ENCODE measurements around the gene SLC35F3.

Gene SLC35F3

GRCh38 chr1:234221601-234222000 lies 317.1 kb downstream of the SLC35F3 start:
- no peaks in the 10 kb centered on the region for H3K36me3 Mint-ChIP-seq (ENCODE audit: low read depth)
- no peak for TF ChIP-seq CTCF (IDR thresholded peaks at IDR 0.05; ENCODE audit: unreplicated experiment in 3 of 3)
- H3K27me3 Mint-ChIP-seq (ENCODE audit: low read depth) = peaks cover 12% of the 10 kb centered on the region
- H3K9me3 Mint-ChIP-seq = no peaks in the 10 kb centered on the region
- H3K4me3 Mint-ChIP-seq = no peak overlapping the region
- H3K27ac Mint-ChIP-seq = no peak overlapping the region
- H3K4me1 Mint-ChIP-seq = peaks cover 7% of the 10 kb centered on the region

- Mint-ChIP-seq H3K27ac (no peak overlapping the region), H3K27me3 (ENCODE audit: low read depth) (peaks cover 8% of the 10 kb centered on the region), H3K4me1 (no peaks in the 10 kb centered on the region), H3K36me3 (ENCODE audit: low read depth) (no peaks in the 10 kb centered on the region), H3K9me3 (no peaks in the 10 kb centered on the region), H3K4me3 (no peak overlapping the region)
- TF ChIP-seq CTCF (IDR thresholded peaks at IDR 0.05; ENCODE audit: unreplicated experiment in 3 of 3) = no peak
Observed at GRCh38 chr1:234222561-234223280, 318.2 kb downstream of the SLC35F3 start.

GRCh38 chr1:234226113-234226818 lies 321.8 kb downstream of the SLC35F3 start:
- TF ChIP-seq CTCF (IDR thresholded peaks at IDR 0.05; ENCODE audit: unreplicated experiment in 3 of 3) = no peak
- no peaks in the 10 kb centered on the region for H3K9me3 Mint-ChIP-seq
- H3K4me3 Mint-ChIP-seq = no peak overlapping the region
- no peak overlapping the region for H3K27ac Mint-ChIP-seq
- no peaks in the 10 kb centered on the region for H3K36me3 Mint-ChIP-seq (ENCODE audit: low read depth)
- H3K4me1 Mint-ChIP-seq = peaks cover 14% of the 10 kb centered on the region
- peaks cover 7% of the 10 kb centered on the region for H3K27me3 Mint-ChIP-seq (ENCODE audit: low read depth)

- Mint-ChIP-seq H3K27ac (no peak overlapping the region), H3K4me3 (no peak overlapping the region)
Observed at GRCh38 chr1:234226819-234227165, 322.3 kb downstream of the SLC35F3 start.

GRCh38 chr1:234229581-234230387 lies 325.3 kb downstream of the SLC35F3 start:
- H3K36me3 Mint-ChIP-seq (ENCODE audit: low read depth) = no peaks in the 10 kb centered on the region
- no peak overlapping the region for H3K27ac Mint-ChIP-seq
- H3K27me3 Mint-ChIP-seq (ENCODE audit: low read depth) = peaks cover 8% of the 10 kb centered on the region
- no peak for TF ChIP-seq CTCF (IDR thresholded peaks at IDR 0.05; ENCODE audit: unreplicated experiment in 3 of 3)
- no peak overlapping the region for H3K4me3 Mint-ChIP-seq
- peaks cover 14% of the 10 kb centered on the region for H3K4me1 Mint-ChIP-seq
- no peaks in the 10 kb centered on the region for H3K9me3 Mint-ChIP-seq

More at GRCh38 chr1:234226819-234227165, 322.3 kb downstream of the SLC35F3 start:
- peaks cover 14% of the 10 kb centered on the region for H3K4me1 Mint-ChIP-seq
- H3K9me3 Mint-ChIP-seq = no peaks in the 10 kb centered on the region
- H3K36me3 Mint-ChIP-seq (ENCODE audit: low read depth) = no peaks in the 10 kb centered on the region
- peaks cover 7% of the 10 kb centered on the region for H3K27me3 Mint-ChIP-seq (ENCODE audit: low read depth)
- TF ChIP-seq CTCF (IDR thresholded peaks at IDR 0.05; ENCODE audit: unreplicated experiment in 3 of 3) = no peak

All from nephron (organoid).